Thyroid gland (tissue), 4 donors: ENCODE data around the gene IKZF1. TPM values are rescaled to one million over a fixed set of nuclear protein-coding genes. Genes with fewer than 3 reads are reported as not detected.

Experiments used
- DNase-seq, 2 donors: peaks; one replicate each; pipeline ENCODE4 v3.0.0-alpha.2; 2019
- H3K27ac ChIP-seq, 3 donors: fragments of 200-600 bp; sonication (generic); 1 replicate in 2 of 3; 2 replicates in 1 of 3; pipeline ENCODE4 v1.5.1; 2016 to 2019; ENCODE audit warnings: mild to moderate bottlenecking in 1 of 3, moderate library complexity in 1 of 3
- H3K27me3 ChIP-seq: fragments of 200-600 bp; sonication (generic); one replicate; pipeline ENCODE4 v1.5.1; 2019
- H3K36me3 ChIP-seq, 2 donors: fragments of 200-600 bp; sonication (generic); one replicate each; pipeline ENCODE4 v1.5.1; 2016 to 2019
- H3K4me1 ChIP-seq, 2 donors: fragments of 200-600 bp; sonication (generic); one replicate each; pipeline ENCODE4 v1.5.1; 2017 to 2019
- H3K4me3 ChIP-seq, 3 donors: fragments of 200-600 bp; sonication (generic); replicated peaks in 1 of 3; 1 replicate in 2 of 3; 2 replicates in 1 of 3; pipeline ENCODE4 v1.5.1; 2016; ENCODE audit warnings: mild to moderate bottlenecking in 1 of 3
- H3K9me3 ChIP-seq: fragments of 200-600 bp; sonication (generic); one replicate; pipeline ENCODE4 v1.5.1; 2017
- CTCF ChIP-seq, 6 experiments: fragments of 200-600 bp in 3 of 6; fragments of 450-650 bp in 3 of 6; sonication (generic) in 3 of 6; IDR thresholded peaks; one replicate each; pipeline ENCODE4 v1.5.1; 2016 to 2019; ENCODE audit warnings: antibody characterized with exemption in 6 of 6, mild to moderate bottlenecking in 2 of 6, inconsistent platforms in 1 of 6, moderate library complexity in 1 of 6
- POLR2A ChIP-seq, 2 donors: fragments of 450-650 bp; IDR thresholded peaks; one replicate each; pipeline ENCODE4 v1.6.1; 2017; ENCODE audit warnings: antibody characterized with exemption in 2 of 2, mild to moderate bottlenecking in 2 of 2, moderate library complexity in 1 of 2
- WGBS, 2 donors: methylation state at CpG; one replicate each; pipeline ENCODE4 v1.1.5; 2017; 5-methylcytosine and 5-hydroxymethylcytosine counted together
- intact Hi-C: fragments of 100-400 bp; cut with DNase I; formaldehyde crosslinking; loops from one replicate; pipeline ENCODE4 v1.15.1; 2023
- total RNA-seq, 4 donors: library from RNA; depleted of rRNA; stranded (reverse); fragments of >200 nt; gene quantifications; one replicate each; pipeline ENCODE4 v1.2.3, GENCODE V29; 2016

Gene IKZF1
- total RNA-seq, 4 donors from 2014 or later: 8.9 to 10.5 (median 9.6) TPM

GRCh38 chr7:50305583-50306493, 1.3 kb downstream of the IKZF1 start:
- Histone ChIP-seq H3K4me1 (peaks cover 0 to 4% of the 10 kb centered on the region in 2 donors), H3K9me3 (no peaks in the 10 kb centered on the region), H3K4me3 (no peak overlapping the region), H3K27me3 (no peaks in the 10 kb centered on the region), H3K36me3 (no peaks in the 10 kb centered on the region), H3K27ac (no peak overlapping the region)
- 65 to 66% methylated on average over 11 of the region's 11 CpGs for WGBS, 2 donors
- DNase-seq: no peak
- intact Hi-C loops: no loop called here
- no peak for TF ChIP-seq POLR2A (IDR thresholded peaks at IDR 0.05)
- TF ChIP-seq CTCF (IDR thresholded peaks at IDR 0.05): no peak

GRCh38 chr7:50306494-50307367, 2.2 kb downstream of the IKZF1 start:
- 72 to 76% methylated on average over 10 of the region's 10 CpGs for WGBS, 2 donors
- intact Hi-C loops: no loop called here
- Histone ChIP-seq H3K9me3 (no peaks in the 10 kb centered on the region), H3K27me3 (no peaks in the 10 kb centered on the region), H3K4me1 (peaks cover 0 to 4% of the 10 kb centered on the region in 2 donors), H3K27ac (no peak overlapping the region), H3K36me3 (no peaks in the 10 kb centered on the region), H3K4me3 (no peak overlapping the region)
- no peak for DNase-seq
- TF ChIP-seq POLR2A (IDR thresholded peaks at IDR 0.05): no peak
- TF ChIP-seq CTCF (IDR thresholded peaks at IDR 0.05): no peak

GRCh38 chr7:50307368-50308032, 3.0 kb downstream of the IKZF1 start:
- Histone ChIP-seq H3K9me3 (no peaks in the 10 kb centered on the region), H3K4me3 (no peak overlapping the region), H3K27me3 (no peaks in the 10 kb centered on the region), H3K36me3 (no peaks in the 10 kb centered on the region), H3K27ac (no peak overlapping the region), H3K4me1 (peaks cover 0 to 4% of the 10 kb centered on the region in 2 donors)
- WGBS, 2 donors: 41 to 62% methylated on average over 10 of the region's 10 CpGs
- intact Hi-C loops: no loop called here
- no peak for TF ChIP-seq POLR2A (IDR thresholded peaks at IDR 0.05)
- TF ChIP-seq CTCF (IDR thresholded peaks at IDR 0.05): no peak
- DNase-seq: no peak

- no peak for TF ChIP-seq POLR2A (IDR thresholded peaks at IDR 0.05)
- no peak for TF ChIP-seq CTCF (IDR thresholded peaks at IDR 0.05)
- Histone ChIP-seq H3K4me3 (no peak overlapping the region), H3K27ac (no peak overlapping the region), H3K27me3 (no peaks in the 10 kb centered on the region), H3K36me3 (no peaks in the 10 kb centered on the region), H3K9me3 (no peaks in the 10 kb centered on the region), H3K4me1 (peaks cover 0 to 4% of the 10 kb centered on the region in 2 donors)
- DNase-seq: no peak
- intact Hi-C loops: no loop called here
- WGBS, 2 donors: 80 to 92% methylated on average over 3 of the region's 3 CpGs
Observed at GRCh38 chr7:50308203-50308531, 3.7 kb downstream of the IKZF1 start.
